ENCODE results near the gene LRMDA. TPM values are rescaled to one million over a fixed set of nuclear protein-coding genes. Genes with fewer than 3 reads are reported as not detected.

LRMDA gene
- polyA plus RNA-seq, 3 donors = 39.8 to 59.6 (median 56.4) TPM

DNA sequence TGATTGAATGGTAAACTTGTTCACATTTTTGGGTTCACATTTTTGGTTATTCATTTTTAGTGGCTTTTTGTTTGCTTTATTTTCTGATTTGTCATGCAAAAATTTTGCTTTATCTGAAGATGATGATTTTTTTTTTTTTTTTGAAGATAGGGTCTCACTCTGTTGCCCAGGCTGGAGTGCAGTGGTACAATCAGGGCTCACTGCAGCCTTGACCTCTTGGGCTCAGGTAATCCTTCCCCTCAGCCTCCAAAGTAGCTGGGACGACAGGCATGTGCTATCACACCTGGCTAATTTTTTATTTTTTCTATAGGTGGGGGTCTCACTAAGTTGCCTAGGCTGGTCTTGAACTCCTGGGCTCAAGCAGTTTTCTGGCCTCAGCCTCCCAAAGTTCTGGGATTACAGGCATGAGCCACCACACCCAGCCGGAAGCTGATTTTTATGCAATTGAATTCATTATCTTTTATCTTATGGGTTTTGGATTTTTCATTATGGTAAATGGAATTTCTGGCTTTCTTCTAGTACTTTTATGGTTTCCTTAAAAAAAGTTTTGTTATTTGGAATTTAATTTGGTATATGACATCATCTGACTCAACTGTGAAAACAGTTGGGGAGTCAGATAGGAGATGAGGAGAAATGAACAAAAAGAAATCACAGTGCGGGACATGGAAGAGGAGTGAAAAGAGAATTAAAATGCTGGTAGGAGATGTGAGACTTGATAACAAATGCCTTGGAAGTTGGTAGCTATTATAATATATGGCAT, 158.7 kb downstream of the LRMDA start:
- peaks cover 3 to 15% of the 10 kb centered on the region in 2 donors for H3K36me3 ChIP-seq (replicated peaks in 1 of 2; ENCODE audit: control insufficient read depth in 1 of 2, insufficient read depth in 2 of 2, low read length in 2 of 2)
- H3K9me3 ChIP-seq (replicated peaks in 1 of 2; ENCODE audit: control insufficient read depth in 1 of 2, insufficient read depth in 1 of 2, low read length in 2 of 2) = no peaks in the 10 kb centered on the region
- H3K79me2 ChIP-seq (ENCODE audit: insufficient read depth, low read length) = peaks cover 65% of the 10 kb centered on the region
- Mint-ChIP-seq H3K4me3 (no peak overlapping the region), H3K27ac (no peak overlapping the region), H3K36me3 (peaks cover 15 to 24% of the 10 kb centered on the region in 2 donors), H3K4me1 (peaks cover 18% of the 10 kb centered on the region), H3K27me3 (ENCODE audit: low read depth in 3 of 3) (no peaks in the 10 kb centered on the region), H3K9me3 (peaks cover 0 to 4% (median 0%) of the 10 kb centered on the region in 7 donors)
- H3K9ac ChIP-seq (ENCODE audit: insufficient read depth, low read length, poor library complexity, severe bottlenecking) = no peak overlapping the region
- no peak for DNase-seq
- intact Hi-C loops (cut with micrococcal nuclease) = no loop called here
- peaks cover 0 to 5% of the 10 kb centered on the region in 2 donors for H3K4me1 ChIP-seq (ENCODE audit: control insufficient read depth in 1 of 2, insufficient read depth in 2 of 2, low read length in 2 of 2)
- H3K27me3 ChIP-seq (ENCODE audit: control insufficient read depth in 2 of 2, insufficient read depth in 2 of 2, low read length in 2 of 2) = no peaks in the 10 kb centered on the region
- peaks cover 15% of the 10 kb centered on the region for H4K20me1 ChIP-seq (ENCODE audit: insufficient read depth, low read length)
- H3K27ac ChIP-seq (ENCODE audit: low read depth in 1 of 2, low read length in 2 of 2) = no peak overlapping the region
- no peak overlapping the region for H2AFZ ChIP-seq (ENCODE audit: insufficient read depth, low read depth, low read length, poor library complexity, severe bottlenecking)
- H3K4me3 ChIP-seq (replicated peaks in 1 of 3; ENCODE audit: low read depth in 2 of 3, low read length in 3 of 3) = no peak overlapping the region
- TF ChIP-seq, protein P1, sequence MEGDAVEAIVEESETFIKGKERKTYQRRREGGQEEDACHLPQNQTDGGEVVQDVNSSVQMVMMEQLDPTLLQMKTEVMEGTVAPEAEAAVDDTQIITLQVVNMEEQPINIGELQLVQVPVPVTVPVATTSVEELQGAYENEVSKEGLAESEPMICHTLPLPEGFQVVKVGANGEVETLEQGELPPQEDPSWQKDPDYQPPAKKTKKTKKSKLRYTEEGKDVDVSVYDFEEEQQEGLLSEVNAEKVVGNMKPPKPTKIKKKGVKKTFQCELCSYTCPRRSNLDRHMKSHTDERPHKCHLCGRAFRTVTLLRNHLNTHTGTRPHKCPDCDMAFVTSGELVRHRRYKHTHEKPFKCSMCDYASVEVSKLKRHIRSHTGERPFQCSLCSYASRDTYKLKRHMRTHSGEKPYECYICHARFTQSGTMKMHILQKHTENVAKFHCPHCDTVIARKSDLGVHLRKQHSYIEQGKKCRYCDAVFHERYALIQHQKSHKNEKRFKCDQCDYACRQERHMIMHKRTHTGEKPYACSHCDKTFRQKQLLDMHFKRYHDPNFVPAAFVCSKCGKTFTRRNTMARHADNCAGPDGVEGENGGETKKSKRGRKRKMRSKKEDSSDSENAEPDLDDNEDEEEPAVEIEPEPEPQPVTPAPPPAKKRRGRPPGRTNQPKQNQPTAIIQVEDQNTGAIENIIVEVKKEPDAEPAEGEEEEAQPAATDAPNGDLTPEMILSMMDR (IDR thresholded peaks at IDR 0.05) = no peak
- no CpG with 5 or more reads among the region's 3 CpGs for WGBS (ENCODE audit: insufficient coverage)
- H3K4me2 ChIP-seq (replicated peaks; ENCODE audit: extremely low read depth, low read length, poor library complexity, severe bottlenecking) = no peak overlapping the region

DNA sequence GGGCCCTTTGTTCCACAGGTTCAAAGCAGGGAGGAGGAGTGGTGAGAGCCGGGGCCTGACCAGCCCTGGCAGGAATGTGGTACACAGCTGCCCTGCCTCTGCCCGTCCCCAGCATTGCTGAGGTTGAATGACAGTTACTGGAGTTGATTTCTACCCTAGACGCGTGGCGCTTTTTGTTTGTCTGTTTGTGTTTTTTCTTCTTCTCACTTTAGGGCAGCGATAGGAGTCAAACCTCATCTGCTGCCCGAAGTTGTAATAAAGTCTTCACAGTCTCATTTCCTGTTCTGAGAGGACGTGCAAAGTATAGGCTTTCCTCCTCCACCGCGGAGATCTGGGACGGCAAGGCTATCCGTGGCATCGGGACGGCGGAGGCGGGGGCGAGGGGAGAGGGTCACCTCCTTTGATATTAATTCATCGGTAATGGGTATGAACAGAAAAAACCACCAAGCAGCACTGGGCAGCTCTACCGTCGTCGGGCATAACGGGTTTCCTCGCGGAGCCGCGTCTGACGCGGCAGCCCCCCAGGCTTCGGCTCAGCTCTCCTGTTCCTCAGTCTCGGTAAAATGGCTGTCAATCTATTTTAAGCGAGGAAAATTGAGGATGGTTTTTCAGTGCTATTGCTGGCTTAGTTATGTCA, 160.8 kb downstream of the LRMDA start:
- Histone ChIP-seq H4K20me1 (ENCODE audit: insufficient read depth, low read length) (peaks cover 14% of the 10 kb centered on the region), H3K36me3 (replicated peaks in 1 of 2; ENCODE audit: control insufficient read depth in 1 of 2, insufficient read depth in 2 of 2, low read length in 2 of 2) (peaks cover 3 to 15% of the 10 kb centered on the region in 2 donors), H2AFZ (ENCODE audit: insufficient read depth, low read depth, low read length, poor library complexity, severe bottlenecking) (peak overlapping the region; percentile 31), H3K4me3 (replicated peaks in 1 of 3; ENCODE audit: low read depth in 2 of 3, low read length in 3 of 3) (no peak overlapping the region), H3K9me3 (replicated peaks in 1 of 2; ENCODE audit: control insufficient read depth in 1 of 2, insufficient read depth in 1 of 2, low read length in 2 of 2) (no peaks in the 10 kb centered on the region), H3K4me1 (ENCODE audit: control insufficient read depth in 1 of 2, insufficient read depth in 2 of 2, low read length in 2 of 2) (peaks cover 0 to 5% of the 10 kb centered on the region in 2 donors), H3K4me2 (replicated peaks; ENCODE audit: extremely low read depth, low read length, poor library complexity, severe bottlenecking) (peak overlapping the region; percentile 42), H3K27ac (ENCODE audit: low read depth in 1 of 2, low read length in 2 of 2) (no peak overlapping the region), H3K27me3 (ENCODE audit: control insufficient read depth in 2 of 2, insufficient read depth in 2 of 2, low read length in 2 of 2) (no peaks in the 10 kb centered on the region), H3K79me2 (ENCODE audit: insufficient read depth, low read length) (peaks cover 63% of the 10 kb centered on the region), H3K9ac (ENCODE audit: insufficient read depth, low read length, poor library complexity, severe bottlenecking) (no peak overlapping the region)
- peaks cover 18% of the 10 kb centered on the region for H3K4me1 Mint-ChIP-seq
- peaks cover 0 to 2% (median 0%) of the 10 kb centered on the region in 3 donors for H3K27me3 Mint-ChIP-seq (ENCODE audit: low read depth in 3 of 3)
- intact Hi-C loops (cut with micrococcal nuclease) = no loop called here
- H3K36me3 Mint-ChIP-seq = peaks cover 15 to 21% of the 10 kb centered on the region in 2 donors
- no peak for DNase-seq
- H3K27ac Mint-ChIP-seq = peak overlapping the region in 3 of 7 donors; percentile 11 to 74 (median 28)
- peak overlapping the region; percentile 33 to 75 for H3K4me3 Mint-ChIP-seq
- WGBS (ENCODE audit: insufficient coverage) = 91% methylated on average over 27 of the region's 31 CpGs
- TF ChIP-seq, protein P1 (IDR thresholded peaks at IDR 0.05) = no peak
- peaks cover 0 to 4% (median 0%) of the 10 kb centered on the region in 7 donors for H3K9me3 Mint-ChIP-seq

Data from CD14-positive monocyte (primary cell).